Kidney (tissue), 14 donors: ENCODE measurements around the gene ANKRD11. TPM values are rescaled to one million over a fixed set of nuclear protein-coding genes. Genes with fewer than 3 reads are reported as not detected.

Source experiments
- DNase-seq, 5 donors: peaks; one replicate each; pipeline ENCODE4 v3.0.0-alpha.2; 2013 to 2020
- FAIRE-seq: peaks from 2 replicates; lab custom pipeline; 2012; peaks lifted over from hg19 to GRCh38; lab: Jason Lieb, UNC
- H3K27ac ChIP-seq, 2 donors: one replicate each; pipeline ENCODE4 v1.7.0; 2013; ENCODE audit warnings: low read depth in 2 of 2, low read length in 2 of 2, inconsistent platforms in 1 of 2
- H3K27me3 ChIP-seq: one replicate; pipeline ENCODE4 v1.7.1; 2013; ENCODE audit warnings: low read length, inconsistent platforms; ENCODE audit not compliant: control insufficient read depth, insufficient read depth
- H3K36me3 ChIP-seq, 3 donors: one replicate each; pipeline versions ENCODE4 v1.7.0 to v1.7.1; 2013; ENCODE audit warnings: low read length in 3 of 3, control low read depth in 1 of 3, inconsistent platforms in 1 of 3; ENCODE audit not compliant: insufficient read depth in 3 of 3, control insufficient read depth in 2 of 3
- H3K4me1 ChIP-seq, 3 donors: one replicate each; pipeline versions ENCODE4 v1.7.0 to v1.7.1; 2013; ENCODE audit warnings: low read length in 3 of 3, inconsistent platforms in 1 of 3, low read depth in 1 of 3; ENCODE audit not compliant: control insufficient read depth in 2 of 3, insufficient read depth in 2 of 3
- H3K4me3 ChIP-seq, 3 donors: one replicate each; pipeline versions ENCODE4 v1.7.0 to v1.8.1; 2013; ENCODE audit warnings: low read length in 3 of 3, control low read depth in 1 of 3, inconsistent platforms in 1 of 3
- H3K9ac ChIP-seq, 3 donors: one replicate each; pipeline versions ENCODE4 v1.7.0 to v1.7.1; 2013; ENCODE audit warnings: low read length in 3 of 3, control low read depth in 1 of 3, inconsistent platforms in 1 of 3
- H3K9me3 ChIP-seq, 3 donors: one replicate each; pipeline versions ENCODE4 v1.7.0 to v1.7.1; 2013; ENCODE audit warnings: low read length in 3 of 3, control low read depth in 1 of 3, inconsistent platforms in 1 of 3; ENCODE audit not compliant: control insufficient read depth in 2 of 3, insufficient read depth in 1 of 3
- intact Hi-C: fragments of 100-400 bp; cut with DNase I; formaldehyde crosslinking; loops from one replicate; pipeline ENCODE4 v1.11.1; 2022
- polyA plus RNA-seq: library from polyadenylated mRNA; stranded (reverse); fragments of 350-450 nt; fragmentation: Illumina TruSeq; extraction: RNeasy Lipid Tissue Mini Kit (QIAGEN cat#74804); gene quantifications from one replicate; pipeline ENCODE4 v1.2.3, GENCODE V29; 2014; ENCODE audit warnings: low read depth, low replicate concordance; ENCODE audit not compliant: insufficient read depth
- total RNA-seq: library from RNA; stranded (reverse); fragmentation: NEBNext Ultra II Directional; extraction: Animal tissue kit (Norgen Biotek cat#: 25700); gene quantifications from one replicate; pipeline ENCODE4 v1.2.1, GENCODE V29; 2021
- TF ChIP-seq, protein P1 (sequence below): IDR thresholded peaks from 3 replicates; pipeline ENCODE4 v1.5.1; 2012; ENCODE audit warnings: mild to moderate bottlenecking, moderate library complexity, borderline replicate concordance; ENCODE audit not compliant: insufficient read depth; ENCODE audit errors: extremely low read depth
- donor health status: control.
- donor health status: control.
- donor health status: control.
- donor health status: control.
- donor health status: control.
- donor health status: DM: yes; HTN: yes; CAD: no.
- donor health status: Normal renal cell carcinoma (clear cell type).

ANKRD11 gene
- total and polyA plus RNA-seq, 2 donors from 2014 or later: 36.2 to 154 TPM

- Histone ChIP-seq H3K4me3 (no peak overlapping the region), H3K9me3 (peaks cover 0 to 6% (median 0%) of the 10 kb centered on the region in 3 donors), H3K27ac (no peak overlapping the region), H3K4me1 (peaks cover 0 to 7% (median 0%) of the 10 kb centered on the region in 3 donors), H3K36me3 (no peaks in the 10 kb centered on the region), H3K27me3 (no peaks in the 10 kb centered on the region), H3K9ac (no peak overlapping the region)
- no peak for FAIRE-seq
- TF ChIP-seq, protein P1, sequence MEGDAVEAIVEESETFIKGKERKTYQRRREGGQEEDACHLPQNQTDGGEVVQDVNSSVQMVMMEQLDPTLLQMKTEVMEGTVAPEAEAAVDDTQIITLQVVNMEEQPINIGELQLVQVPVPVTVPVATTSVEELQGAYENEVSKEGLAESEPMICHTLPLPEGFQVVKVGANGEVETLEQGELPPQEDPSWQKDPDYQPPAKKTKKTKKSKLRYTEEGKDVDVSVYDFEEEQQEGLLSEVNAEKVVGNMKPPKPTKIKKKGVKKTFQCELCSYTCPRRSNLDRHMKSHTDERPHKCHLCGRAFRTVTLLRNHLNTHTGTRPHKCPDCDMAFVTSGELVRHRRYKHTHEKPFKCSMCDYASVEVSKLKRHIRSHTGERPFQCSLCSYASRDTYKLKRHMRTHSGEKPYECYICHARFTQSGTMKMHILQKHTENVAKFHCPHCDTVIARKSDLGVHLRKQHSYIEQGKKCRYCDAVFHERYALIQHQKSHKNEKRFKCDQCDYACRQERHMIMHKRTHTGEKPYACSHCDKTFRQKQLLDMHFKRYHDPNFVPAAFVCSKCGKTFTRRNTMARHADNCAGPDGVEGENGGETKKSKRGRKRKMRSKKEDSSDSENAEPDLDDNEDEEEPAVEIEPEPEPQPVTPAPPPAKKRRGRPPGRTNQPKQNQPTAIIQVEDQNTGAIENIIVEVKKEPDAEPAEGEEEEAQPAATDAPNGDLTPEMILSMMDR: no peak
- peak in 1 of 5 donors; percentile 72 for DNase-seq
- intact Hi-C loops: no loop called here
Measured at GRCh38 chr16:89373355-89374110, 116.8 kb downstream of the ANKRD11 start.

GRCh38 chr16:89371968-89372634 lies 118.3 kb downstream of the ANKRD11 start:
- Histone ChIP-seq H3K4me3 (no peak overlapping the region), H3K36me3 (no peaks in the 10 kb centered on the region), H3K27me3 (no peaks in the 10 kb centered on the region), H3K4me1 (peaks cover 0 to 14% (median 0%) of the 10 kb centered on the region in 3 donors), H3K9me3 (peaks cover 0 to 6% (median 0%) of the 10 kb centered on the region in 3 donors), H3K27ac (no peak overlapping the region), H3K9ac (no peak overlapping the region)
- DNase-seq: peak in 1 of 5 donors; percentile 66
- TF ChIP-seq, protein P1: no peak
- FAIRE-seq: no peak
- intact Hi-C loops: no loop called here

- Histone ChIP-seq H3K27ac (no peak overlapping the region), H3K36me3 (no peaks in the 10 kb centered on the region), H3K9ac (no peak overlapping the region), H3K27me3 (no peaks in the 10 kb centered on the region), H3K9me3 (peaks cover 0 to 6% (median 0%) of the 10 kb centered on the region in 3 donors), H3K4me1 (peaks cover 0 to 16% (median 0%) of the 10 kb centered on the region in 3 donors), H3K4me3 (no peak overlapping the region)
- TF ChIP-seq, protein P1: no peak
- intact Hi-C loops: no loop called here
- no peak for FAIRE-seq
- peak in 1 of 5 donors; percentile 53 for DNase-seq
Measured at GRCh38 chr16:89371386-89371785, 119.0 kb downstream of the ANKRD11 start.
